ENCODE measurements around the gene ATP2C2. TPM values are rescaled to one million over a fixed set of nuclear protein-coding genes. Genes with fewer than 3 reads are reported as not detected.
"Not testable (repeated sequence)": the region's sequence is repeated elsewhere in the genome, so short reads cannot be mapped to it uniquely, and the experiment has no call there.

Gene ATP2C2
- total RNA-seq, 1 experiment from 2014 or later: not detected

- Histone ChIP-seq H3K4me1 (ENCODE audit: insufficient read depth, low read length, poor library complexity, severe bottlenecking) (no peaks in the 10 kb centered on the region), H3K36me3 (ENCODE audit: insufficient read depth, low read length, poor library complexity, severe bottlenecking) (no peaks in the 10 kb centered on the region), H3K4me3 (ENCODE audit: low read depth, low read length, poor library complexity, severe bottlenecking) (no peak overlapping the region), H3K27me3 (replicated peaks; ENCODE audit: insufficient read depth, low read depth, low read length, poor library complexity) (no peaks in the 10 kb centered on the region), H3K9me3 (ENCODE audit: low read depth, low read length, poor library complexity, severe bottlenecking) (no peaks in the 10 kb centered on the region), H3K27ac (ENCODE audit: low read depth, low read length, poor library complexity, severe bottlenecking) (no peak overlapping the region)
- intact Hi-C loops (cut with micrococcal nuclease; ENCODE audit: unreplicated experiment): no loop called here
- no peak for DNase-seq (ENCODE audit: low spot score)
- no TSS peak for BruUV-seq (replicated peaks)
- TF ChIP-seq EZH2 (IDR thresholded peaks at IDR 0.05; ENCODE audit: borderline replicate concordance, low read depth, low read length, poor library complexity, severe bottlenecking) (no peak), CTCF (conservative IDR thresholded peaks at IDR 0.05; ENCODE audit: low read depth, low read length) (no peak)
- ChIA-PET CTCF (no interaction called here), POLR2A (ENCODE audit: low non-redundant PET) (no interaction called here)
These were observed 27.9 kb upstream of the ATP2C2 start for GRCh38 chr16:84340325-84341040.

GRCh38 chr16:84341528-84342295 lies 26.6 kb upstream of the ATP2C2 start:
- intact Hi-C loops (cut with micrococcal nuclease; ENCODE audit: unreplicated experiment): no loop called here
- DNase-seq (ENCODE audit: low spot score): no peak
- TF ChIP-seq CTCF (conservative IDR thresholded peaks at IDR 0.05; ENCODE audit: low read depth, low read length): no peak
- TF ChIP-seq EZH2 (IDR thresholded peaks at IDR 0.05; ENCODE audit: borderline replicate concordance, low read depth, low read length, poor library complexity, severe bottlenecking): no peak
- H3K4me3 ChIP-seq (ENCODE audit: low read depth, low read length, poor library complexity, severe bottlenecking): no peak overlapping the region
- H3K9me3 ChIP-seq (ENCODE audit: low read depth, low read length, poor library complexity, severe bottlenecking): no peaks in the 10 kb centered on the region
- no peaks in the 10 kb centered on the region for H3K4me1 ChIP-seq (ENCODE audit: insufficient read depth, low read length, poor library complexity, severe bottlenecking)
- ChIA-PET POLR2A (ENCODE audit: low non-redundant PET) (no interaction called here), CTCF (no interaction called here)
- peaks cover 3% of the 10 kb centered on the region for H3K27me3 ChIP-seq (replicated peaks; ENCODE audit: insufficient read depth, low read depth, low read length, poor library complexity)
- no peaks in the 10 kb centered on the region for H3K36me3 ChIP-seq (ENCODE audit: insufficient read depth, low read length, poor library complexity, severe bottlenecking)
- no peak overlapping the region for H3K27ac ChIP-seq (ENCODE audit: low read depth, low read length, poor library complexity, severe bottlenecking)
- BruUV-seq (replicated peaks): no TSS peak

- H3K9me3 ChIP-seq (ENCODE audit: low read depth, low read length, poor library complexity, severe bottlenecking); CTCF ChIA-PET; DNase-seq (ENCODE audit: low spot score); intact Hi-C loops (cut with micrococcal nuclease; ENCODE audit: unreplicated experiment); H3K27ac ChIP-seq (ENCODE audit: low read depth, low read length, poor library complexity, severe bottlenecking); H3K36me3 ChIP-seq (ENCODE audit: insufficient read depth, low read length, poor library complexity, severe bottlenecking); H3K27me3 ChIP-seq (replicated peaks; ENCODE audit: insufficient read depth, low read depth, low read length, poor library complexity); POLR2A ChIA-PET (ENCODE audit: low non-redundant PET); H3K4me1 ChIP-seq (ENCODE audit: insufficient read depth, low read length, poor library complexity, severe bottlenecking); H3K4me3 ChIP-seq (ENCODE audit: low read depth, low read length, poor library complexity, severe bottlenecking); BruUV-seq (replicated peaks): not testable (repeated sequence)
These were observed 24.5 kb upstream of the ATP2C2 start for GRCh38 chr16:84343800-84344199.
